IPS-NIHi11 (cell line): ENCODE results near the gene TSGA10IP.

Experiments used
- DNase-seq: peaks from one replicate; pipeline ENCODE4 v3.0.0; 2012; ENCODE audit warnings: mixed read lengths, low spot score

Gene TSGA10IP

GRCh38 chr11:65945430-65945911, at the start of gene TSGA10IP:
TSS of gene TSGA10IP (plus strand) at chr11:65945480. CDS start at chr11:65945676, 196 bp downstream.
- DNase-seq = peak; percentile 82

- no peak for DNase-seq
Measured at GRCh38 chr11:65895482-65895981, 49.7 kb upstream of the TSGA10IP start.

DNA sequence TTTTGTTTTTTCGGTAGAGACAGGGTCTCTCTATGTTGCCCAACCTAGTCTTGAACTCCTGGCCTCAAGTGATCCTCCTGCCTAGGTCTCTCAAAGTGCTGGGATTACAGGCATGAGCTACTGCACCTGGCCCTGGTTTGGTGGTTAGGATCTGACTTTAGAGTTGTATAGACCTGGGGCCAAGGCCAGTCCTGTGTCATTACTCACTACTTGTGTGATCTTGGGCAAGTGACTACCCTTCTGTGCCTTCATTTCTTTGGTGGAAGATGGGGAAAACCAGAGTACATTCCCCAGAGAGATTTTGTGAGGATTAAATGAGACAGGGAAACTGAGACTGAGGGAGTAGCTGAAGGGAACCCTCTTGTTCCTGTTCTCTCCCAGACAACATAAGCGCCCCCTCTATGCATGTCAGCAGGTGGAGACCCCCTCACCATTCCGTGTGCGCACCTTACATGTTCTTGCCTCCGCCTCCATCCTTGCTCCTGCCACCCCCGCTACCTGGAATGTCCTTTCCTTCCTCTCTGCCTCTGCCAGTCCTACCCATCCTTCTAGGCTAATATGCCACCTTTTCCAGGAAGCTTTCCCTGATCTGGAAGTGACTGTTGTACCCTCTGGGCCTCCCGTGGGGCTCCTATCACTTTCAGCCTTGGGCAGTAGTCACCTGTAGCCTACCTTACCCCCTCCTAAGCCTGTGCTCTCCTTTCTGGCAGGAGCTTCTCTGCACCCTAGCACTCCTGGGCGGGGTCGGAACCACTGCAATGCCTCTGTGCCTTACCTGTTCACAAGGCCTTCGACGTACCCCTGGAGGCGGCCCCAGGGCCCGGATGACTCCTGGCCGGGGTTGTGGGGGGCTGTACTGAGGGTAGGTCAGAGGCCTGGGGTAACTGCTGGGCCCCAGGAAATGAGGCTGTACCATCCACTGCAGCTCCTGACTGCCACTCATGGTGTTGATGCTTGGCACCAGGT, 49.0 kb upstream of the TSGA10IP start:
- no peak for DNase-seq

DNA sequence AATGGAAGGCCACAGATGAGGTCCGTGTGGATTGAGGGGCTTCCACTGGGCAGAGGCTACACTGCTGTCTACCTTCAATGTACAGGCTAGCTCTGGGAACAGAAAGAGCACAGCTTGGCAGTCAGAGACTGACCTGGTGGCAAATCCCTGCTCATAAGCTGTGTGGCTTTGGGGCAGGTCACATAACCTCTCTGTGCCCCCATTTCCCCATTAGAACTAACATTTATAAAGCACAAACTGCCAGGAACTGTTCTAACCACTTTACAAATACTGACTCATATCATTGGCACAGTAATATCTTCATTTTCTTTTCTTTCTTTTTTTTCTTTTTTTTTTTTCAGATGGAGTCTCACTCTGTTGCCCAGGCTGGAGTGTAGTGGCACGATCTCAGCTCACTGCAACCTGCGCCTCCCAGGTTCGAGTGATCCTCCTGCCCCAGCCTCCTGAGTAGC, 48.2 kb upstream of the TSGA10IP start:
- DNase-seq = no peak

GRCh38 chr11:65898656-65899355, 46.5 kb upstream of the TSGA10IP start:
- DNase-seq = no peak

- peak; percentile 64 for DNase-seq
Measured at GRCh38 chr11:65899356-65900124, 45.7 kb upstream of the TSGA10IP start.

DNA sequence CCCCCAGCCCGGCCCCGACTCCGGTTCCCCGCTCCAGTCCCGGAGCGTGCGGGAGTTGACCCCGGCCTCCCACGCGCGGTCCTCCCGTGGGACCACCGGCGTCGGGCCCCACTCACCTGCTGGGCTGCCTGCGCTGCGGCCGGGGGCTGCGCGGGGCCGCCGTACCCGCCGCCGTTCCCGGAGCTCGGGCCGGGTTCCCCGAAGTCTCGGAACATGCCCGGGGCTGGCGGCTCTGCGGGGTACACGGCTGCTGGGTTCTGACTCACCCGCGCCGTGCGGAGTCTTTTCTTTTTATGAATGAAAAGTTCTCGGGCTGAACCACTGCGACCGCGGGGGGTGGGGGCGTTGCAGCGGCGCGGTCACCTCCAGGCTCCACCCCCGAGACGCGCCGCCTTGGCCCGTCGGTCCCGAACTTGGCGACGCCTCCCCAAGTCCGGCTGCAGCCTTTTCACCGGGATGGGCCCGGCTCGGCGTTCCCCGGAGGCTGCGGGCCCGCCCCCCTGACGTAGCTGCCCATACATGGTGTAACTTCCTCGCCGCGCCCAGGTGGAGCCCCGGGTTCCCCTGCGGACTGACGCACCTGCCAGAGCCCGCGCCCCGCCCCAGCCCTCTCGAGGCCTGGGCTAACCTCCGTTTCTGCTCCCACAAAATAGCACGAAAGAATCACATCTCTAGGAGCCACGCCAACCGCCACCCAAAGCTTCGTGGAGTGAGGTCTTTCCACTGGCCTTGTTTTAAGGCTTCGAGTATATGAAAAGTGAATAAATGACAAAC, 45.0 kb upstream of the TSGA10IP start, which contains the start of gene FOSL1:
Gene FOSL1, minus strand, starts transcription at position 264 of the 774 bp plus-strand sequence. Its CDS starts 49 bp downstream, at position 215.
- peak; percentile 95 for DNase-seq

- DNase-seq = no peak
Measured at GRCh38 chr11:65900899-65901180, 44.4 kb upstream of the TSGA10IP start.

GRCh38 chr11:65903068-65903481, 42.2 kb upstream of the TSGA10IP start:
- peak; percentile 55 for DNase-seq

- no peak for DNase-seq
Measured at GRCh38 chr11:65903715-65904114, 41.6 kb upstream of the TSGA10IP start.

DNA sequence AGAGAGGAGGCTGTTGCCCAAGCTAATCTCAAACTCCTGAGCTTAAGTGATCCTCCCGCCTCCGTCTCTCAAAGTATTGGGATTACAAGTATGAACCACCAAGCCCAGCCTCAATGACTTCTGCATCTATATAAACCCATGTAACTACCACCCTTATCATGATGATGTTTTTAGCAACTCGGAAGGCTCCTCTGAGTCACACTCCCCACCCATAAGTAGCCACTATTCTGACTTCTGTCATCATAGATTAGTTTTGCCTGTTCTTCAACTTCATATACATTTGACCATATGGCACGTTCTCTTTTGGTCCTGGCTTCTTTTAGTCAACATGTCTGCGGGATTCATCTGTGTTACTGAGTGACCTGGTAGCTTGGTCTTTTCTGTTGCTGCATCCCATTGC, 38.7 kb upstream of the TSGA10IP start:
- DNase-seq = no peak

- no peak for DNase-seq
Measured at GRCh38 chr11:65907878-65908277, 37.4 kb upstream of the TSGA10IP start.

DNA sequence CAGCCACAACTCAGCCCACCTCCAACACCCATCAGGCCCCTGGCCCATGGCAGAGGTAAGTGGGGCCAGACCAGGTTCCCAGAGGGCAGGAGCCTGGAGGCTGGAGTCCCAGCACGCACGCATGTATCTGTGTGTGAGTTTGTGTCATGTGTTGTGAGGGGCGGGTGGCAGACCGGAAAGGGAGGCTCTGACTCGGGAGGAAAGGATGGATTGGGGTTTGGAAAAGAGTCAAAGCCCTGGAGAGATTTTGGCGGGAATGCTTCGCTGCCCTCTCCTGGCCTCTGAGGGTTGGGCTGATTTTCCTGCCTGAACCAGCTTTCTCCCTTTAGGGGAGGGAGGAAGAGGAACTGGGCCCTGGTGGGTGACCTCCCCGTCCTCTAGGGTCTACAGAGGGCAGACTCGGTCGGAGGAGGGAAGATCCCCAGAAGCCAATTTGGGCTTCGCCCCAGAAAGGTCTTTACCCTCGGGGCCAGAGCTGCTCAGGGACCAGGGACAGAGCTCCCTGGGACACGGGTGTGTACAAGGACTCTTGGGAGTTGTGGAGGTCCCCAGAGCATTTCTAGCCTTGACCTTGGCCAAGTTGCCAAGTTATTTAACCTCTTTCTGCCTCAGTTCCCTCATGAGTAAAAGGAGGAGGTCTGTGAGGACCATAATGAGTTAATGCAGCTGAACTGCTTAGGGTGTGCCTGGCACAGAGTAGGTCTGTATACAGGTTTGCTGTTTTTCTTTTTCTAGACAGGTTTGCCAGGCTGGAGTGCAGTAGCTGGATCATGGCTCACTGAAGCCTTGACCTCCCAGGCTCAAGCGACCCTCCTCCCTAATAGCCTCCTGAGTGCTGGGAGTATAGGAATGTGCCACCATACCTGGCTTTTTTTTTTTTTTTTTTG, 33.4 kb upstream of the TSGA10IP start:
- DNase-seq = peak; percentile 72

DNA sequence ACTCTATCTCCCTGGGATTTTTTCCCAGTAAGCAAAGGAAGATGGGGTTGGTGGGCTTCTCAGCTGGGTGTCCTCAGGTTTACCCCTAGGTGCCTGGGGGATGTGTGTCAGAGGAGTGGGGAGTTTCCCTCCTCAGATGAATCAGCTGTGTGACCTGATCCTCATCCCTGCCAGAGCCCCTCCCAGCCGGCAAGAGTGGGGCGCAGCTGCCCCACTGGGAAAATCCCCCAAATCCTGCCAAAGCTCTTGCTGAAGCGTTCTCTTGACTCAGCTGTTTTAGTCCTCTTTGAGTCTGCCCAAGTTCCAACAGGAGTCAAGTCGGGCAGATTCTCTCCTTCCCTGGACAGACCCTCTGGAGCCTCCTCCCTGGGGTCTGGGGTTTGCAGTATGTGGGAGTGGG, 32.4 kb upstream of the TSGA10IP start:
- no peak for DNase-seq

- DNase-seq = no peak
Measured at GRCh38 chr11:65915101-65915820, 30.0 kb upstream of the TSGA10IP start.

DNA sequence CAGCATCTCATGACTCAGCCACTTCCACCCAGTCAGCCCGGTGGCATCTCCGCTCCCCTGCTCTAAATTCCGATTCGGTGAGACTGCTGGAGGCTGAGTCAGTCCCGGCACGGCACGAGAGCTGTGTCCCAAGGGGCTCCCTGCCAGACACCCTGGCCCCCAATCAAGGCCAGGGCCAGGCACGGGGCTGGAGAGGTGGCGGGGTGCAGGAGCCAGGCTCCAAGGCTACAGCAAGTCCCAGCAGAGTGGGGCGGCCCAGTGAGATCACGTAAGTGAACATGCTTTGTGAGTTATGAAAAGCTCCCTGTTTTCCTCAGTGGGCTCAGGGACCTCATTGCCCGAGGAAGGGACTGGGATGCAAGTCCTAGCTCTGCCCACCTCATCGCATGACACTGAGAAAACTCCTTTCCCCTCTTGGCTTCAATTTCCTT, 29.4 kb upstream of the TSGA10IP start:
- DNase-seq = peak; percentile 58

- no peak for DNase-seq
Measured at GRCh38 chr11:65916391-65916790, 28.9 kb upstream of the TSGA10IP start.

DNA sequence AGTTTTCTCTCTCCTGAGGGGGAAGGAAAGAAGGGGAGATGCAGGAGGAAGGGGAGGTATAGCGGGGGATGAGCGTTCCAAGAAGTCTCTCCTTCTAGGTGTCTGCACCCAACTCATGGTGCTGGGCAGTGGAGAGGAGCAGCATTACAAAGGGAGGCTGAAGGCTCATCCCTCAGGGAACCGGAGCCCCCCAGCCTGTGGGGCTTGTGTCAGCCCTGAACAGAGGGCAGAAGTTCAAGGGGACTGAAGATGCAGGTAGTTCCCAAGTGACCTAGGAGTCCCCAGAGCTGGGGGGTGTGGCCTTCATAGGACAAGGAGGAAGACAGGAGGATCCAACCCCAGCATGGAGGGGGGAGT, 28.2 kb upstream of the TSGA10IP start:
- DNase-seq = no peak

- no peak for DNase-seq
Measured at GRCh38 chr11:65917434-65918210, 27.7 kb upstream of the TSGA10IP start.
